GM18951 (cell line): Measurements from ENCODE around the gene RAPGEFL1.

Experiments used
- POLR2A ChIP-seq: IDR thresholded peaks from 4 replicates; pipeline ENCODE4 v1.6.1; 2011; ENCODE audit warnings: mild to moderate bottlenecking; ENCODE audit not compliant: insufficient read length, insufficient read depth; ENCODE audit errors: extremely low read depth
- in situ Hi-C: fragments of 300-500 bp; cut with MboI; formaldehyde crosslinking; loops from one replicate; pipeline ENCODE4 v1.12.0; 2022; ENCODE audit warnings: low sequenced_read_pairs, mixed read lengths, inconsistent platforms; ENCODE audit not compliant: unreplicated experiment

RAPGEFL1 gene

GRCh38 chr17:40244255-40244654 is 67.0 kb downstream of the RAPGEFL1 start:
- no peak for TF ChIP-seq POLR2A
- in situ Hi-C loops: no loop called here
